Upper lobe of right lung (tissue), 1 donor: Measurements from ENCODE around the gene KIAA1755. TPM values are rescaled to one million over a fixed set of nuclear protein-coding genes. Genes with fewer than 3 reads are reported as not detected.

Experiments
- ATAC-seq: fragments of 200-7000 bp; cut with Tn5 transposase; one replicate; pipeline ENCODE4 v1.9.1; 2020; ENCODE audit warnings: mild to moderate bottlenecking, moderate library complexity
- DNase-seq: peaks from one replicate; pipeline ENCODE4 v3.0.0-alpha.2; 2020
- H3K27ac ChIP-seq: fragments of 200-600 bp; one replicate; pipeline ENCODE4 v1.8.0; 2022
- H3K27me3 ChIP-seq: fragments of 200-600 bp; one replicate; pipeline ENCODE4 v1.8.0; 2022; ENCODE audit warnings: mild to moderate bottlenecking
- H3K36me3 ChIP-seq: fragments of 200-600 bp; one replicate; pipeline ENCODE4 v1.8.0; 2022
- H3K4me1 ChIP-seq: fragments of 200-600 bp; one replicate; pipeline ENCODE4 v1.8.0; 2022
- H3K4me3 ChIP-seq: fragments of 200-600 bp; one replicate; pipeline ENCODE4 v1.8.0; 2022; ENCODE audit warnings: mild to moderate bottlenecking
- H3K9me3 ChIP-seq: fragments of 200-600 bp; one replicate; pipeline ENCODE4 v1.8.0; 2022
- CTCF ChIP-seq: fragments of 200-600 bp; IDR thresholded peaks from one replicate; pipeline ENCODE4 v1.8.0; 2022; ENCODE audit warnings: antibody characterized with exemption
- intact Hi-C: fragments of 100-400 bp; cut with DNase I; formaldehyde crosslinking; loops from one replicate; pipeline ENCODE4 v1.11.0; 2022
- total RNA-seq: library from RNA; stranded (reverse); fragmentation: NEBNext Ultra II Directional; extraction: Animal tissue kit (Norgen Biotek cat#: 25700); gene quantifications from one replicate; pipeline ENCODE4 v1.2.1, GENCODE V29; 2021
- donor health status: DM: no; HTN: yes; CAD: no; lungs with severe emphysema.

The KIAA1755 gene
- total RNA-seq, 1 donor from 2014 or later = 2.3 TPM

GRCh38 chr20:38243709-38244020, 16.9 kb downstream of the KIAA1755 start:
- Histone ChIP-seq H3K36me3 (no peaks in the 10 kb centered on the region), H3K27ac (no peak overlapping the region), H3K4me3 (no peak overlapping the region), H3K27me3 (no peaks in the 10 kb centered on the region), H3K4me1 (no peaks in the 10 kb centered on the region), H3K9me3 (peaks cover 15% of the 10 kb centered on the region)
- TF ChIP-seq CTCF = no peak
- DNase-seq (no peak), ATAC-seq (no peak)
- intact Hi-C loops = no loop called here

GRCh38 chr20:38242848-38243708, 17.5 kb downstream of the KIAA1755 start:
- peak; percentile 22 for TF ChIP-seq CTCF
- no peak overlapping the region for H3K4me3 ChIP-seq
- H3K36me3 ChIP-seq = no peaks in the 10 kb centered on the region
- no peak overlapping the region for H3K27ac ChIP-seq
- H3K27me3 ChIP-seq = no peaks in the 10 kb centered on the region
- intact Hi-C loops = no loop called here
- peaks cover 15% of the 10 kb centered on the region for H3K9me3 ChIP-seq
- H3K4me1 ChIP-seq = no peaks in the 10 kb centered on the region
- DNase-seq = peak; percentile 7
- no peak for ATAC-seq

- H3K4me3 ChIP-seq = no peak overlapping the region
- peaks cover 15% of the 10 kb centered on the region for H3K9me3 ChIP-seq
- no peaks in the 10 kb centered on the region for H3K36me3 ChIP-seq
- TF ChIP-seq CTCF = no peak
- no peaks in the 10 kb centered on the region for H3K27me3 ChIP-seq
- no peaks in the 10 kb centered on the region for H3K4me1 ChIP-seq
- ATAC-seq (no peak), DNase-seq (no peak)
- intact Hi-C loops = no loop called here
- H3K27ac ChIP-seq = no peak overlapping the region
Observed at GRCh38 chr20:38241201-38241600, 19.3 kb downstream of the KIAA1755 start.

GRCh38 chr20:38239441-38239840, 21.1 kb downstream of the KIAA1755 start:
- H3K4me3 ChIP-seq = no peak overlapping the region
- H3K36me3 ChIP-seq = no peaks in the 10 kb centered on the region
- no peaks in the 10 kb centered on the region for H3K27me3 ChIP-seq
- H3K27ac ChIP-seq = no peak overlapping the region
- intact Hi-C loops = no loop called here
- TF ChIP-seq CTCF = no peak
- H3K9me3 ChIP-seq = peaks cover 15% of the 10 kb centered on the region
- ATAC-seq = no peak
- no peak for DNase-seq
- H3K4me1 ChIP-seq = no peaks in the 10 kb centered on the region

GRCh38 chr20:38238829-38239228, 21.7 kb downstream of the KIAA1755 start:
- Histone ChIP-seq H3K27ac (no peak overlapping the region), H3K4me1 (no peaks in the 10 kb centered on the region), H3K36me3 (no peaks in the 10 kb centered on the region), H3K9me3 (peaks cover 15% of the 10 kb centered on the region), H3K4me3 (no peak overlapping the region), H3K27me3 (no peaks in the 10 kb centered on the region)
- intact Hi-C loops = no loop called here
- no peak for TF ChIP-seq CTCF
- DNase-seq = no peak
- no peak for ATAC-seq

GRCh38 chr20:38237381-38237780, 23.2 kb downstream of the KIAA1755 start:
- no peak for ATAC-seq
- no peak for TF ChIP-seq CTCF
- Histone ChIP-seq H3K27me3 (no peaks in the 10 kb centered on the region), H3K27ac (no peak overlapping the region), H3K4me3 (no peak overlapping the region), H3K36me3 (no peaks in the 10 kb centered on the region), H3K9me3 (peaks cover 7% of the 10 kb centered on the region), H3K4me1 (no peaks in the 10 kb centered on the region)
- no peak for DNase-seq
- intact Hi-C loops = no loop called here
